Stimulated activated naive CD8-positive, alpha-beta T cell treated with anti-CD3 and anti-CD28 coated beads, Interleukin-15, amount 100 ng/mL, for 72 hours (primary cell): ENCODE data around the gene RIMBP2.
"Not testable (repeated sequence)": the region's sequence is repeated elsewhere in the genome, so short reads cannot be mapped to it uniquely, and the experiment has no call there.

Experiments used
- ATAC-seq: fragments of 150-1000 bp; cut with Tn5 transposase; 2 replicates; pipeline ENCODE4 v1.10.0; 2021; ENCODE audit warnings: mild to moderate bottlenecking, moderate library complexity
- DNase-seq, 2 donors: peaks; one replicate each; pipeline ENCODE4 v3.0.0; 2021 to 2022
- H3K27ac Mint-ChIP-seq, 2 donors: one replicate each; pipeline ENCODE4 v1.8.0; 2022; ENCODE audit warnings: mild to moderate bottlenecking in 2 of 2, mixed read lengths in 2 of 2, moderate library complexity in 2 of 2
- H3K27me3 Mint-ChIP-seq: one replicate; pipeline ENCODE4 v1.8.0; 2022; ENCODE audit warnings: mixed read lengths
- H3K4me1 Mint-ChIP-seq: one replicate; pipeline ENCODE4 v1.8.0; 2022; ENCODE audit warnings: mild to moderate bottlenecking, mixed read lengths
- H3K4me3 Mint-ChIP-seq, 2 donors: one replicate each; pipeline ENCODE4 v1.8.0; 2022; ENCODE audit warnings: mild to moderate bottlenecking in 2 of 2, mixed read lengths in 2 of 2, moderate library complexity in 1 of 2
- H3K9me3 Mint-ChIP-seq, 2 donors: one replicate each; pipeline ENCODE4 v1.8.0; 2022; ENCODE audit warnings: mixed read lengths in 2 of 2

The RIMBP2 gene

DNA sequence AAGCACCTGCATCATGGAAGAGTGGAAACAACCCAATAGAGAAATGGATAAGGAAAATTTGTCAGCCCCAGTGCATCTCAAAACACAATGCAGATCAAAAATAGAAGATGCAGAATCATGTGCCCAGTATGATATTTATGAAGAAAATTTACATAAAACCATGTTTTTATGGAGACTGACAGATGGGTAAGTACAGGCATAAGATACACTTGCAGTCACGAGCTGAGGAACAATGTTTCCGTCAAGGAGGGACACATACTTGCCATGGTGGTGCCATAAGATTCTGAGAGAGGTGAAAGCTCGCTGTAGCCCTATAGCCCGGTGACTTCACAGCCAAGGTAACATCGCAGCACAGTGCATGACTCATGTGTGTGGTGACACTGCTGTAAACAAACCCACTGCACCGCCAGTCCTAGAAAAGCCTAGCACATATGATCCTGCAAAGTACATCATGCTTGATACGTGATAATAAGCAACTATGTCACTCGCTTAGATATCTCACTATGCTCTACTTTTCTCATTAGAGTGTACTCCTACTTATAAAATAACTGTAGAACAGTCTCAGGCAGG is 112.6 kb downstream of the RIMBP2 start:
- Mint-ChIP-seq H3K27me3 (no peaks in the 10 kb centered on the region), H3K27ac (no peak overlapping the region), H3K4me3 (no peak overlapping the region), H3K9me3 (peaks cover 5 to 7% of the 10 kb centered on the region in 2 donors), H3K4me1 (no peaks in the 10 kb centered on the region)
- ATAC-seq (no peak), DNase-seq (no peak)

- DNase-seq (no peak), ATAC-seq (no peak)
- peaks cover 15% of the 10 kb centered on the region in 2 donors for H3K9me3 Mint-ChIP-seq
- H3K27ac Mint-ChIP-seq = no peak overlapping the region
- no peaks in the 10 kb centered on the region for H3K4me1 Mint-ChIP-seq
- H3K27me3 Mint-ChIP-seq = no peaks in the 10 kb centered on the region
- H3K4me3 Mint-ChIP-seq = no peak overlapping the region
These were observed 113.8 kb downstream of the RIMBP2 start for GRCh38 chr12:130602251-130602650.

GRCh38 chr12:130601327-130601726 is 114.8 kb downstream of the RIMBP2 start:
- Mint-ChIP-seq H3K4me1 (no peaks in the 10 kb centered on the region), H3K4me3 (no peak overlapping the region), H3K27ac (no peak overlapping the region), H3K27me3 (no peaks in the 10 kb centered on the region), H3K9me3 (peaks cover 17 to 20% of the 10 kb centered on the region in 2 donors)
- no peak for DNase-seq
- ATAC-seq = no peak

DNA sequence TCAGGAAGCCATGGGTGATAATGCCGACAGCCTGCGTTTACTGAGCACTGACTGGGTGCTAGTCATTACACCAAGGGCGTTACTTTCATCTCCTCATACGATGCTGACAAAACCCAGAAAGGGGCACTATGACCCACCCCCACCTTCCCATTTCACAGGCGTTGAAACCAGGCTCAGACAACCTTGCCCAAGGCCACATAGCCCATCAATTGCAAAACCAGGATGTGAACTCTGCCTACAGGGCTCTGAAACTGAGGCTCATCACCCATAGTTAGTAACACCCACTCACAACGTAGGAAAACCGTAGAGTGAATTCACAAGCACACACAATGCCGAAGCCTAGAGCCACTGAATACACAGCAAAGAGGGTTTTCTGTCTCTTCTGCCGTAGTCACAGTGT is 119.9 kb downstream of the RIMBP2 start:
- Mint-ChIP-seq H3K4me1 (no peaks in the 10 kb centered on the region), H3K27ac (no peak overlapping the region)

DNA sequence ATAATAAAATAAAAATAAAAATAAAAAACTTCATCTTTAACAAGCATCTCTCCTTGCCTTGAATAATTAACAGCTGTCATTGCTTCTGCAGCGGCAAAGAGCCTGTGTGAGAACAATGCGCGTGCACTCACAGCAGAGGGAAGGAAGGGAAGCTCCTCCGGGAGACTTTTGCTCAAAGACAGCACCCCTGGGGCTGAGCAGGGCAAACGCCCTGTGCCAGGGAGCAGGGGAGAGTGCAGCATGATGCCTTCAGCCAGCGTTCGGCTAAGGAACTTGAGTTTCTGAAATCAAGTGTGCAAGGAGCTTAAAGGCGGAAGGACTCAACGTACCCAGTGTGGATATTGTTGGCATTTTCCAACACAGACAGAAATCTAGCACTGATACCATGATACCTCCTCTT is 120.5 kb downstream of the RIMBP2 start:
- DNase-seq = no peak

More for the DNA sequence above, 119.9 kb downstream of the RIMBP2 start:
- Mint-ChIP-seq H3K4me3 (no peak overlapping the region), H3K9me3 (peaks cover 17 to 20% of the 10 kb centered on the region in 2 donors), H3K27me3 (no peaks in the 10 kb centered on the region)
- ATAC-seq = no peak
- no peak for DNase-seq

DNA sequence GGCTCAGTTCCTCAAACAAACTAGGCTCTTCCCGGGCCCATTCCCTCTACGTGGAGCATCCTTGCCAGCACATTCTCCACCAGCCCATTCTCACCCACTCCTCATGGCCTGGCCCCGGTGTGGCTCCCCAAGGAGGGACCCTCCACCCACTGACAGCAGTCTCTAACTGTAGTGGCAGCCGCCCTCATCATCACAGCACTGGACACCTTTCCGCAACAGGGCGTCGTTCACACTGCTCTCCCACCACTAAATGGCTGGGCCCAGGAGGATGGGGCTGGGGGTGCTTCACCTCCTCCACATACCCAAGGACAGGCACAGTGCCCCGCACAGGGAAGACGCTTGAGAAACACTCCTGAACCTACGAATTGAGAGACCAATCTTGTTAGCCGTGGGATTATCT is 123.0 kb downstream of the RIMBP2 start:
- Mint-ChIP-seq H3K4me3 (no peak overlapping the region), H3K9me3 (peaks cover 13 to 15% of the 10 kb centered on the region in 2 donors), H3K4me1 (peaks cover 5% of the 10 kb centered on the region), H3K27ac (no peak overlapping the region), H3K27me3 (peaks cover 22% of the 10 kb centered on the region)
- DNase-seq (no peak), ATAC-seq (no peak)

More for the DNA sequence above, 120.5 kb downstream of the RIMBP2 start:
- Mint-ChIP-seq H3K4me3 (no peak overlapping the region), H3K9me3 (peaks cover 17 to 20% of the 10 kb centered on the region in 2 donors), H3K4me1 (no peaks in the 10 kb centered on the region), H3K27ac (no peak overlapping the region), H3K27me3 (no peaks in the 10 kb centered on the region)
- ATAC-seq = no peak

DNA sequence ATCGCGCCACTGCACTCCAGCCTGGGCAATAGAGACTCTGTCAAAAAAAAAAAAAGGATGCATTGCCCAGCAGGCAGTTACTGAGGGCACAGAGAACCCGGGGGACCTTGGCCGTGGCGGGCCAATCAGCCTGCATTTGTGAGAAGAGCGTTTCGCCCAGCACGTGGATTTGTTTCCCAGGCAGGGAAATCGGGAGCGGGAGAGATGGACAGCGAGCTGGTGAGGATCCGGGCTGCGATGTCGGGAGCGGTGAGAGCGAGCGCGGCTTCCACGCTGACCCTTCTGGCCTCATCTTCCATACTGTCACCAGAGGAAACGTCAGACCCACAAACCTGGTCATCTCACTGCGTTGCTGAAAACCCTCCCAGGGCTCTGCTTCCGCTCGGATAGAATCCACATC is 123.5 kb downstream of the RIMBP2 start:
- ATAC-seq (no peak), DNase-seq (no peak)
- Mint-ChIP-seq H3K27me3 (peaks cover 27% of the 10 kb centered on the region), H3K4me1 (peaks cover 5% of the 10 kb centered on the region), H3K9me3 (peaks cover 12 to 15% of the 10 kb centered on the region in 2 donors), H3K27ac (no peak overlapping the region), H3K4me3 (no peak overlapping the region)

- ATAC-seq = no peak
- peaks cover 5% of the 10 kb centered on the region for H3K4me1 Mint-ChIP-seq
- H3K4me3 Mint-ChIP-seq = no peak overlapping the region
- H3K27me3 Mint-ChIP-seq = peaks cover 28% of the 10 kb centered on the region
- no peak for DNase-seq
- H3K9me3 Mint-ChIP-seq = peaks cover 7 to 10% of the 10 kb centered on the region in 2 donors
- H3K27ac Mint-ChIP-seq = no peak overlapping the region
These were observed 124.4 kb downstream of the RIMBP2 start for GRCh38 chr12:130591736-130592135.

DNA sequence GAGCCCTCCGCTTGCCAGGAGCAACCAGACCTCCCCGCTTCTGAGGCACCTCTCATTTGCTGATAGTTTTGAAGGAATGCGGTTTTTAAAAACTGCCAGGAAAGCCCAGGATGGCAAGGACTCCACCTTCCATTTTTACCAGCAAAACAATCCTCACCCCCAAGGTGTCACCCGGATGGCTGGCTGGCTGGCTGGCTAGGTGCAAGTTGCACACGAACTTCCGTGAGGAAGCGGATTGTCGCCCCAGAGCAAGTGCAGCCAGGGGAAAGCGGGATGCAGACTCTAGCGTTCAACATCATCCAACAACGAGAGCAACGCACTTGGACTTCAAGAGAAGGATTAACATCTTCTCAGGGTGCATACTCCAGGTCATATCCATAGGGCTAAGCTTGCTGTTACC is 125.4 kb downstream of the RIMBP2 start:
- Mint-ChIP-seq H3K4me3 (no peak overlapping the region), H3K9me3 (peaks cover 3 to 10% of the 10 kb centered on the region in 2 donors), H3K27me3 (peaks cover 28% of the 10 kb centered on the region), H3K4me1 (peaks cover 5% of the 10 kb centered on the region), H3K27ac (no peak overlapping the region)
- ATAC-seq (no peak), DNase-seq (no peak)

DNA sequence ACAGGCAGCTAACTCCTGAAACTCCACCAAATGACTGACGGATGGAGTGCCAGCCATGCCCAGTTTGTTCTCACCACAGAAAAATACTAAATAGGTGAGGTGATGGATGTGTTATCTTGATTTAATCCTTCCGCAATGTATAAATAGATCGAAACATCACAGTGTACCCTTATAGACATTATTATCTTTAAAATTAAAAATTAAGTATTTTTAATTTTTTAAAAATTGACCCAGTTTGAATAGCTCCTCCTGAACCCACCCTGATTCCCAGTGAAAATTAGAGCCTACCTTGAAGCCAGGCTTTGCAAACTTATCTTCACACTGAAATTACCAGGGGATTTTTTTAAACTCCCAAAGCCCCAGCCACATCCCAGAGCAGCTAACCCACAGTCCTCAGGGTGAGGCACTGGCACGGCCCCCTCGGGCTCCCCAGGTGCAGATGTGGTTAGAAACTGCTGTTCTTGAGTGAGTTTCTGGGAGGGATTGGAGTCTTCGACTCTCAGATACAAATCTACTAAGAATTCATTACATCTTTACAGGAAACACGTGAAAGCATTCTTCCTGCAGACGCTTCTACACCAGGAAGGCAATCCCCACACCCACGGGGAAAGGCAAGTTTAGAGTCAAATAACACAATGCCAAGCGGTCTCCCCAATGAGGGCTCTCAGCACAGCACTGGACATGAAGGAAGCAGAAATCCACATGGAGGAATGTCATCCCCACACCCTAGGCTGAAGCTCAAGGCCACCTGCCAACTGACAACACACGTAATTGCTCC is 126.4 kb downstream of the RIMBP2 start:
- DNase-seq = no peak
- H3K27ac Mint-ChIP-seq = no peak overlapping the region
- peaks cover 3 to 10% of the 10 kb centered on the region in 2 donors for H3K9me3 Mint-ChIP-seq
- H3K4me3 Mint-ChIP-seq = no peak overlapping the region
- peaks cover 5% of the 10 kb centered on the region for H3K4me1 Mint-ChIP-seq
- no peak for ATAC-seq
- peaks cover 28% of the 10 kb centered on the region for H3K27me3 Mint-ChIP-seq

- Mint-ChIP-seq H3K27me3 (peaks cover 28% of the 10 kb centered on the region), H3K4me3 (no peak overlapping the region), H3K27ac (no peak overlapping the region), H3K4me1 (peaks cover 5% of the 10 kb centered on the region), H3K9me3 (peaks cover 3 to 10% of the 10 kb centered on the region in 2 donors)
- DNase-seq (no peak), ATAC-seq (no peak)
These were observed 127.2 kb downstream of the RIMBP2 start for GRCh38 chr12:130588696-130589539.

DNA sequence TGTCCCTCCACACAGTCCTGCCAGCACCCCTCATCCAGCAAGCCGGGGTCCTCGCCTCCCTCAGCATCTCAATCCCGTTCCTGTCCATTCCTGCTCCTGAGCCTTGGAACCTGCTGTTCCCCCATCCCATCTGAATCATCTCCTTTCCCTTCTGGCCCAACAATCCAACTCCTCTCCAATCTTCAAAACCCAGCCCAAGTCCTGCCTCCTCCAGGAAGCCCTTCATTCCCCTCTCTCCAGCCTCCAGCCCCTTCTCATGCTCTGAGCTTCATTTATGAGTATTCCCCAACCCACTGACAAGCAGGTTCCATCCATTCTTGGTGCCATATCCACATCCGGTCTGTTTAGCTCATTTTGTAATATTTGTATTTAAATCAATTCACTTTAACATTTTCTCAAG is 128.1 kb downstream of the RIMBP2 start:
- no peak overlapping the region for H3K4me3 Mint-ChIP-seq
- DNase-seq = no peak
- ATAC-seq = no peak
- peaks cover 5% of the 10 kb centered on the region for H3K4me1 Mint-ChIP-seq
- H3K27me3 Mint-ChIP-seq = peaks cover 28% of the 10 kb centered on the region
- no peak overlapping the region for H3K27ac Mint-ChIP-seq
- peaks cover 3 to 10% of the 10 kb centered on the region in 2 donors for H3K9me3 Mint-ChIP-seq

GRCh38 chr12:130584475-130584874 is 131.6 kb downstream of the RIMBP2 start:
- H3K27me3 Mint-ChIP-seq = peaks cover 20% of the 10 kb centered on the region
- not testable (repeated sequence) for H3K27ac Mint-ChIP-seq, DNase-seq, H3K9me3 Mint-ChIP-seq, H3K4me3 Mint-ChIP-seq, ATAC-seq, H3K4me1 Mint-ChIP-seq

DNA sequence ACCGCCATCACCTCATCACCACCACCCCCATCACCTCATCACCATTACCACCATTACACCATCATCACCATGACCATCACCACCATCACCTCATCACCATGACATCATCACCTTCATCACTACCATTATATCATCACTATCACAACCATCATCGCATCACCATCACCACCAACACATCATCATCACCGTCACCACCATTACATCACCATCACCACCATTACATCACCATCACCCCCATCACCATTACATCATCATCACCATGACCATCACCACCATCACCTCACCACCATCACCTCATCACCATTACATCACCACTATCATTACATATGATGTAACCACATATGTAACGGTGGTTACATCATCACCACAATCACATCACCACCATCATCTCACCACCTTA is 132.3 kb downstream of the RIMBP2 start:
- Mint-ChIP-seq H3K4me1 (no peaks in the 10 kb centered on the region), H3K27ac (no peak overlapping the region), H3K9me3 (peaks cover 3 to 10% of the 10 kb centered on the region in 2 donors), H3K4me3 (no peak overlapping the region), H3K27me3 (peaks cover 13% of the 10 kb centered on the region)
- DNase-seq = no peak
- ATAC-seq = no peak

DNA sequence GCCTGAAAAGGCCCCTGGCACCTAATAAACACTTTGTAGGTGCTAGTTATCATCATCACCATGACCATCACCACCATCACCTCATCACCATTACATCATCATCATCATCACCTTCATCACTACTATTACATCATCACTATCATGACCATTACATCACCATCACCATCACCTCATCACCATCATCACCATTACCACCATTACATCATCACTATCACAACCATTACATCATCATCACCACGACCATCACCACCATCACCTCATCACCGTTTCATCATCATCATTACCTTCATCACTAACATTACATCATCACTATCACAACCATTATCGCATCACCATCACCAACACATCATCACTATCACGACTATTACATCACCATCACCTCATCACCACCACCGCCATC is 132.8 kb downstream of the RIMBP2 start:
- Mint-ChIP-seq H3K27ac (no peak overlapping the region), H3K27me3 (peaks cover 8% of the 10 kb centered on the region), H3K4me3 (no peak overlapping the region), H3K4me1 (no peaks in the 10 kb centered on the region), H3K9me3 (peaks cover 3 to 7% of the 10 kb centered on the region in 2 donors)
- ATAC-seq (no peak), DNase-seq (no peak)

GRCh38 chr12:130582286-130582685 is 133.8 kb downstream of the RIMBP2 start:
- H3K4me3 Mint-ChIP-seq = no peak overlapping the region
- H3K9me3 Mint-ChIP-seq = no peaks in the 10 kb centered on the region
- no peak overlapping the region for H3K27ac Mint-ChIP-seq
- ATAC-seq (no peak), DNase-seq (no peak)
- H3K4me1 Mint-ChIP-seq = no peaks in the 10 kb centered on the region
- no peaks in the 10 kb centered on the region for H3K27me3 Mint-ChIP-seq
